ENCODE results near the gene STAG2.
"Not testable (repeated sequence)": the region's sequence is repeated elsewhere in the genome, so short reads cannot be mapped to it uniquely, and the experiment has no call there.

The STAG2 gene

GRCh38 chrX:124045109-124045508 lies 83.6 kb downstream of the STAG2 start:
- DNase-seq, result no peak

GRCh38 chrX:124084417-124084816 lies 122.9 kb downstream of the STAG2 start:
- DNase-seq, result not testable (repeated sequence)

DNA sequence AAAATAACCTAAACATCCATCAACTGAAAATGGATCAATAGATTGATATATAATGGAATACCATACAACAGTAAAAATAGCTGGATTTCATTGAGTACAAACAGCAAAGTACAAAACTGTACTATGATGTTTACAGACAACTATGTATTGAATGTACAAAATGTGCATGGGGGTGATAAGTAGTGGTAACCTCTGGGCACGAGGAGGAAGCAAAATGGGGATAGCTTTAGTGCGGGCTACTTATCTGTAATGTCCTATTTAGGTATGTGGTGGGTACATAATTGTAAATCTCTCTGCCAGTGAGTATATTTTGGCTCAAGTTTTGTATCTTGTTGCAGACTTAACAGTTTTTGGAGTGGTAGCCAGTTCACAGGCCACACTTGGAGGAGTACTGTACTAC lies 123.6 kb downstream of the STAG2 start:
- DNase-seq, result no peak

GRCh38 chrX:124086411-124086810 lies 124.9 kb downstream of the STAG2 start:
- DNase-seq, result no peak

- DNase-seq, result no peak
Observed at GRCh38 chrX:124087000-124087746, 125.7 kb downstream of the STAG2 start.

GRCh38 chrX:124093222-124093621 lies 131.7 kb downstream of the STAG2 start:
- no peak for DNase-seq

- no peak for DNase-seq
Observed at GRCh38 chrX:124097116-124097515, 135.6 kb downstream of the STAG2 start.

DNA sequence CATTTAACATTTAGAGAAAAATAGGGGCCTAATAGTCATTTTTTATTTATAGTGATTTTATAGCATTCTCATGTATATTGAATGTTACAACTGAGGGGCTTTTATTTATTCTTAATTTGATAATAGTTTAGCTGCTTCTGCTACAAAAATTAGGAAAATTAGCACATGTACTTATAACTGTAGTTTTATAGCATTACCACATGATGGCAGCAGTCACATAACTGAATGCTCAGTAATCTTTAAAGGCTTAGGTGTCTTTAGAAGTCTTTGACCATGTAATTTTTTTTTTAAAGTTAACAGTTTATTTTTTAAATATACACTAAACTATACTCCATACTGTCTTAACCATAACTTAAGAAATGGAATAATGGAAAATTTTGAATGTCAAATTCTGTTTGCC lies 136.6 kb downstream of the STAG2 start:
- no peak for DNase-seq

GRCh38 chrX:124103966-124104365 lies 142.5 kb downstream of the STAG2 start:
- no peak for DNase-seq

GRCh38 chrX:124104512-124104911 lies 143.0 kb downstream of the STAG2 start:
- DNase-seq, result not testable (repeated sequence)

DNA sequence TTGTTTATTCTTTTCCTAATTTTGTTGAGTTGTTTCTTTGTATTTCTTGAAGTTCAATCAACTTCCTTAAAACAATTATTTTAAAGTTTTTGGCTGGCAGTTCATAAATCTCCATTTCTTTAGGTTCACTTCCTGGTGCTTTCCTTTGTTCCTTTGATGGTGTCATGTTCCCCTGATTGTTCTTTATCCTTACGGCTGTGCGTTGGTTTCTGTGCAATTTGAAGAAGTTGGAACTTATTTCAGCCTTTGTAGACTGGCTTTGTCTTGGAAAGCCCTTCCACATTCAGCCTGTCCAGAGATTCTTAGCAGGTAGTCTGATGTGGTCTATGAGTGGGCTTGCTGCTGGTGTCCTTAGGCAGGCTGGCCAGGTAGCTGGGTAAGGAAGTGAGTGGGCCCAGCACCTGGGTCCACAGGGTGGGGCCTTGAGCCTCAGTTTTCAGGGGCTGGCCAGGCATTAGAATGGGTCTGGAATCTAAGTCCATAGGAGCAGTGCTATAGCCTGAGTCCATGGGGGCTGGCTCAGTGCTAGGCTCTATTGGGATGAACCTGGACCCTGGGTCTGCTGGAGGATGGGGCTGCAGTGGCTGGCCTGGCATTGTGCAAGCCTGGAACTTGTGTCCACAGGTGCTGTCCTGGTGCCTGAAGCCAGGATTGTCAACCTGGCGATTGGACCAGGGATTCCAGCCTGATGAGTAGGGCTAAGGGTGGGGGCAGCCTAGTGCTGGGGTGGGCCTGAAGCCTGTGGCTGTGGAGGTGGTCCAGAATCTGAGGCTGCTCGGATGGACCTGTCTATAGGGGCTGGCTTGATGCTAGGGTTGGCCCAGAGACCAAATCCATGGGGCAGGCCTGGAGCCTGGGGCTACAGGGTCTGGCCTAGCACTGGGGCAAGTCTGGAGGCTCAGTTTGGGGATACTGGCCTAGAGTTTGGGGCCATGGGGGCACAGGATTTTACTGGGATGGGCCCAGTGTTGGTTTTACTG lies 152.4 kb downstream of the STAG2 start:
- DNase-seq, result no peak

DNA sequence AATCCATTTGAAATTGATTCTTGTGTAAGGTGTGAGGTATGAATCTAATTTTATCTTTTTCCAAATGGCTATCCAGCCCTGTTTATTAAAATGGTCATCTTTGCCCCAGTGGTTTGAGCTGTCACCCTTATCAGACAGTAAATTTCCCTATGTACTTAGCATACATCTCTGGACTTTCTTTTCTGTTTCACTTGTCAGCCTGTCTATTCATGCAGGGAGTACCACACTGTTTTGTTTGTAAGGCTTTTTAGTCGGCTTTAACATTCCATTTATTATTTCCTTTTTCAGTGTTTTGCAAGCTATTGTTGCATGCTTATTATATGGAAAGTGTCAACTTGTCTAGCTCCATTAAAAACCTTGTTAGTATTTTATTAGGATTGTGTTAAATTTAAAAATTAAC lies 155.8 kb downstream of the STAG2 start:
- DNase-seq, result no peak

- DNase-seq, result no peak
Observed at GRCh38 chrX:124125471-124125870, 164.0 kb downstream of the STAG2 start.

- no peak for DNase-seq
Observed at GRCh38 chrX:124127496-124127895, 166.0 kb downstream of the STAG2 start.

- not testable (repeated sequence) for DNase-seq
Observed at GRCh38 chrX:124132437-124132836, 170.9 kb downstream of the STAG2 start.

DNA sequence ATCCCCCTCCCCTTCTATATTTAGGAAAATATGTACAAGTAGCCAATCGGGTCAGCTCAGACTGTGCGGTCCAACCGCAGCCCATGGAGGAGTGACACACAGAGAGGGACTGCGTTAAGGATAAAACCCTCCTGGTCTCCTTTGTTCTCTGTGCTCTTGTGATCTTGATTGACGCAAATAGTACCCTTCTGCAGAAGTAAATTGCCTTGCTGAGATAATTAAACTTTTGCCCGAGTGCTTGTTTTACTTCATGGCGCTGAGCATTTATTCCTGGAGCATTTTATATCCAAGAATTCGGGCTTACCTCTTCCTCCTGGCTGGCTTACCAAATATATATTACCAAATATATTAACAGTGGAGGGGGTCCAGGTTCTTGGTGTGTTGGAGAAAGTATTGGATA lies 184.2 kb downstream of the STAG2 start:
- DNase-seq, result no peak

GRCh38 chrX:124151195-124151594 lies 189.7 kb downstream of the STAG2 start:
- no peak for DNase-seq
